Right cardiac atrium (tissue), 5 donors: ENCODE measurements around the gene SLC2A5. TPM values are rescaled to one million over a fixed set of nuclear protein-coding genes. Genes with fewer than 3 reads are reported as not detected.

Experiments used
- ATAC-seq, 2 donors: fragments of 200-7000 bp; cut with Tn5 transposase; one replicate each; pipeline versions ENCODE4 v1.8.0 to v1.9.1; 2020; ENCODE audit warnings: moderate library complexity in 2 of 2, mild to moderate bottlenecking in 1 of 2
- DNase-seq, 3 donors: peaks; one replicate each; pipeline ENCODE4 v3.0.0-alpha.2; 2020
- H3K27ac ChIP-seq: one replicate; pipeline ENCODE4 v1.5.1; 2013; ENCODE audit warnings: mild to moderate bottlenecking, low read length, control low read depth, moderate library complexity
- H3K27me3 ChIP-seq: one replicate; pipeline ENCODE4 v1.6.1; 2013; ENCODE audit not compliant: control insufficient read depth, insufficient read depth
- H3K4me1 ChIP-seq: one replicate; pipeline ENCODE4 v1.6.1; 2013; ENCODE audit warnings: low read length; ENCODE audit not compliant: control insufficient read depth, insufficient read depth
- H3K4me3 ChIP-seq: one replicate; pipeline ENCODE4 v1.5.1; 2013; ENCODE audit warnings: low read length, control low read depth
- H3K9me3 ChIP-seq: one replicate; pipeline ENCODE4 v1.6.1; 2013; ENCODE audit warnings: low read length; ENCODE audit not compliant: control insufficient read depth
- WGBS: extraction: QIAGEN DNeasy Blood & Tissue Kit; methylation state at CpG from one replicate; pipeline ENCODE4 v1.1.7; 2013; 5-methylcytosine and 5-hydroxymethylcytosine counted together
- intact Hi-C, 4 donors: fragments of 100-400 bp; cut with DNase I; formaldehyde crosslinking; loops; one replicate each; pipeline versions ENCODE4 v1.11.0 to v1.14.0; 2022 to 2023
- polyA plus RNA-seq: library from polyadenylated mRNA; stranded (reverse); fragments of 200-250 nt; gene quantifications from one replicate; pipeline ENCODE4 v1.2.3, GENCODE V29; 2013
- total RNA-seq, 4 donors: library from RNA; stranded (reverse); fragmentation: NEBNext Ultra II Directional; extraction: Animal tissue kit (Norgen Biotek cat#: 25700); gene quantifications; one replicate each; pipeline ENCODE4 v1.2.1, GENCODE V29; 2021
- donor health status: healthy with polysubstance abuse.
- donor health status: DM: no; HTN: yes; CAD: no.
- donor health status: DM: no; HTN: no; CAD: no.
- donor health status: DM: no; HTN: yes; CAD: no; lungs with severe emphysema.
- donor health status: DM: yes; HTN: yes; CAD: no.

The SLC2A5 gene
- total and polyA plus RNA-seq, 5 donors = 0.93 to 3.6 (median 2.6) TPM

DNA sequence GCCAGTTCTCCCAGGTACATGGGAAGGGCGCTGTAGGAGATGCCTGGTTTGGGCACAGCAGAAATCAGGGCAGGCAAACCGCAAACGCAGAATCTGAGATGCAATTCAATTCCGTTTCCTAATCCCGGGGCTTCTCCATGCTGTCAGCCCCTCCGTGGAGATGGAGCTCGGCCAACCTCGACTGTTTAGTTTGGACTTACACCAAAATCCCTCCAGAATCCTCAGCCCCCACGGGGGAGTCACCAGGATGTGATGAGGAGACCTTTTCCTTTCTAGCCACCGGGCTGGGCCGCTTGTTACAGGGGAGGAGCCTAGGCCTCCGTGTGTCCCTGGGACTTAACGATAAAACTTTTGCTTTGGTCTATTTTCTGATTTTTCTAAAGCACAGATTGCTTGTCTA lies 51.1 kb downstream of the SLC2A5 start:
- DNase-seq (no peak), ATAC-seq (peak in 1 of 2 donors; percentile 59)
- Histone ChIP-seq H3K27me3 (no peaks in the 10 kb centered on the region), H3K27ac (no peak overlapping the region), H3K4me1 (no peaks in the 10 kb centered on the region), H3K4me3 (no peak overlapping the region), H3K9me3 (no peaks in the 10 kb centered on the region)
- intact Hi-C loops = no loop called here
- 39% methylated on average over 13 of the region's 13 CpGs for WGBS

DNA sequence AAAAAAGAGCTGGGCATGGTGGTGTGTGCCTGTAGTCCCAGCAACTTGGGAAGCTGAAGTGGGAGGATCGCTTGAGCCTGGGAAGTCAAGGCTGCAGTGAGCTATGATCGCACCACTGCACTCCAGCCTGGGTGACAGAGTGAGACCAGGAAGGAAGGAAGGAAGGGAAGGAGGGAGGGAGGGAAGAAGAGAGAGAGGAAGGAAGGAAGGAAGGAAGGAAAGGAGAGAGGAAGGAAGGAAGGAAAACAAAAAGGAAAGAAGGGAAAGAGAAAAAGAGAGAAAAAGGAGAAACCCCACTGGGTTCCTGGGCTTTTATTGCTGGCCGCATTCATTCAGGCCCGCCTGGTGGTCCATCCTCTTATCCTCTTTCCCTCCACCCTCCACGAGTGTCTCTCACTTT lies 53.0 kb downstream of the SLC2A5 start:
- DNase-seq = no peak
- no peak for ATAC-seq
- no peak overlapping the region for H3K27ac ChIP-seq
- H3K9me3 ChIP-seq = no peaks in the 10 kb centered on the region
- intact Hi-C loops = no loop called here
- H3K4me1 ChIP-seq = no peaks in the 10 kb centered on the region
- 77% methylated on average over 5 of the region's 5 CpGs for WGBS
- H3K4me3 ChIP-seq = no peak overlapping the region
- H3K27me3 ChIP-seq = no peaks in the 10 kb centered on the region

DNA sequence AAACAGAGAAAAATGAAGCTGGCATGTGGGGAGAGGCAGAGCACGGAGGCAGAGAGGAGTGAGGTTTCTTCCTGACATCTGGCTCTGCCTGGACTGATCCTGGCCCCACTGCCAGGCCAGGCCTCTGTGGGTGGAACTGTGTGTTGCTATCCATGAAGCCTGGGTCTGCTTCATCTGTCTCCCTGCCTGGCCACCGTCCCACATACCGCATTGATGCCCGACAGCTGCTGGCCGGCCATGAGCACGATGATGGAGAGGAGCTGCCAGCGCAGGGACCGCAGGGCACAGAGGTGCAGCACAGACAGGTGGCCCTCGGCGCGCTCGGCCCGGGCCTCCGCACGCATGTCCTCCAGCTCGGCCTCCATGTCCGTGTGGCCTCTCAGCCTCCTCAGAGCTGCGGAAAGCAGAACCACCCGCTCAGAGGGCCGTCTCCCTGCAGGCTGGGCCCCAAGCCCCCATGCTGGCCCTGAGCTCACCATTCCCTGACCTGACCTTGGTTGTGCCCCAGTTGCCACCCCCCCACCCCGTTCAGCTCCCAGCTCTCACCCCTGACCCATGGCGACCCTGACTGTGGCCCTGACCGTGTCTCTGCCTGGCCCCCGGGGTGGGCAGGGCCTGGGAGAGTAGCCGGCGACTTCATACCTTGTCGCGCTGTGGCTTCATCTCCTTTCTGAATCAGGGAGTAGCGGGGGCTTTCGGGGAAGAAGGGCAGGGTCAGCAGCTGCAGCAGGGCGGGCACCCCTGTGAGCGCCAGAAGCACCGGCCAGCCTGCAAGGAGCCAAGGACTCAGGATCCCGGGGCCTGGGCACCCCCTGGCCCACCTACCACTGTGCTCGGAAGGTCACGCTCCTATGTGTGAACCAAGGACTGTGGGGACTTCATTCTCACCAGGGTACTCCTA lies 54.7 kb downstream of the SLC2A5 start:
- no peak for ATAC-seq
- DNase-seq = no peak
- 87% methylated on average over 36 of the region's 36 CpGs for WGBS
- Histone ChIP-seq H3K27ac (no peak overlapping the region), H3K9me3 (no peaks in the 10 kb centered on the region), H3K4me3 (no peak overlapping the region), H3K4me1 (no peaks in the 10 kb centered on the region), H3K27me3 (no peaks in the 10 kb centered on the region)
- intact Hi-C loops = no loop called here

DNA sequence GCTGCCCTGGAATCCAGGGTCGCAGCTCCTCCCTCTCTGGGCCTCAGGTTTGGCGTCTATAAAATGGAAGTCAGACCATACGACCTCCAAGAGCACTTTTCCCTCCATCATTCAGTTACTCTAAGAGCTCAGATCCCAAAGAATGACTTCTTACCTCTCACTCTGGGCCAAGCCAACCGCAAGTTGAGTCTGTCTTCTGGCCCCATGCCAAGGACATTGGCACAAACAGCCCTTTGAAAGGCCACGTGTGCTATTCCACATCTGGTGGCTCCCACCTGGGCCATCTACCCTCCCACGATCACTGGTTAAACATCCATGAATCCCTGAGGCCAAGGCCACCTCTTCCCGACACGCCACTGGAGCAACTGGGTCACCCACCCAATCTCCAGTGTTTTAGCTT lies 55.6 kb downstream of the SLC2A5 start:
- H3K4me3 ChIP-seq = no peak overlapping the region
- H3K4me1 ChIP-seq = no peaks in the 10 kb centered on the region
- ATAC-seq (no peak), DNase-seq (no peak)
- intact Hi-C loops = no loop called here
- WGBS = 87% methylated on average over 8 of the region's 8 CpGs
- no peaks in the 10 kb centered on the region for H3K9me3 ChIP-seq
- no peak overlapping the region for H3K27ac ChIP-seq
- no peaks in the 10 kb centered on the region for H3K27me3 ChIP-seq

DNA sequence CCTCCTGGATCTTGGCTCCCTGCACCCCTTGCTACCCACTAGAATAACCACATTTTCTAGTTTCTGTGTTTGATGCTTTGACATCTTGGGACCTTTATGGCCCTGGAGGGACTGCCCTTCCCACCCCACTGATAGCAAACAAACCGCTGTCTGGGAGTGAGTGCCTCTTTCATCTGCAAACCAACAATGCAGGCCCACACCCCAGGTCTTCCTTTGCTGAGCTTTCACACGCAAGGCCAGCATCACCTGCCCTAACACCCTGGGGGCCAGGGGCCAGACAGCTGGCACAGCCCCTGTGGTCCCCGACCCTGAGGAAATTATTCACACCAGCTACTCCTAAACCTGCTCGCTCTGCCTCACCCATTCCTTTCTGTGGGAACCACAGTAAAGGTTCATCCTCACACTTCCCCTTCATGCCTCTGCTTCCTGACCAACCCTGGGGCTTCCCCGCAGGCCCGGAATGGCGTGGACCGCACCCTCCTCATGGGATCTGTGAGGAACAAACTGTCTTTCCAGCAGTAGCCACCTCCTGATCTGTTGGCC lies 58.6 kb downstream of the SLC2A5 start:
- no peak overlapping the region for H3K4me3 ChIP-seq
- WGBS = 61% methylated on average over 8 of the region's 8 CpGs
- peak; percentile 50 to 63 for ATAC-seq
- H3K9me3 ChIP-seq = no peaks in the 10 kb centered on the region
- H3K27me3 ChIP-seq = no peaks in the 10 kb centered on the region
- intact Hi-C loops = no loop called here
- H3K4me1 ChIP-seq = no peaks in the 10 kb centered on the region
- peak in 2 of 3 donors; percentile 71 to 78 for DNase-seq
- H3K27ac ChIP-seq = no peak overlapping the region

DNA sequence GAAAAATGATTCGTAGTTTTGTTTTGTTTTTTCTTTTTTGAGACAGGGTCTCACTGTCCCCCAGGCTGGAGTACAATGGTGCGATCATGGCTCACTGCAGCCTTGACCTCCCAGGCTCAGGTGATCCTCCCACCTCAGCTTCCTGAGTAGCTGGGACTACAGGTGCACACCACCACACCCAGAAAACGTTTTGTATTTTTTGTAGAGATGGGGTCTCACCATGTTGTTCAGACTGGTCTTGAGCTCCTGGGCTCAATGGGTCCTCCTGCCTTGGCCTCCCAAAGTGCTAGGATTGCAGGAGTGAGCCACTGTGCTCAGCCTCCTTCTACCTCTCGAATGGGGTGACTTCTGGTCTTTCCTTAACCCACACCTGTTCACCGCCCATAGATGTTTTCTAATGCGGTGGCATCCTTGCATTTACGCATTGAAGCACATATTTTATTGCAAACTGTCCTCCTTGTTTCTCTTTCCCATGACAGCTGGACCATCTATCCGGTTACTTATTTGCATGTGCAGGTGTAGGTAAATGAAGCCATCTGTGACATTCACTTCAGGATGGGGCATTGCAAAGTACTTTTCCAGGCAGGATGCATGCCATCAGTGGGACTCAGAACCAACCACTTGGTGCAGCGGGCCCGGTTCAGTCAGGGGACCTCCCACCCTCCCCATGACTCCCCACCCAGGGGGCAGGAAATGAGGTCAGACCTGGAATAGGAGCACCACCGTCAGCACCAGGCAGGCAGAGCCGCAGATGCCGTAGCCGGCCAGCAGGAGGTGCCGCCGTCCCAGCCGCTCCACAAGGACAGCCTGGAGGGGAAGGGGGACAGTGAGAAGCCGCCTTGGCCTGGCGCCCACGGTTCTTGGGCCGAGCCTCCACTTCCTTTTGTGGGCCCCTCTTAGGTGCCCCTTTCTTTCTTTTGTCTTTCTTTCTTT lies 59.7 kb downstream of the SLC2A5 start:
- DNase-seq = peak; percentile 28 to 71 (median 60)
- Histone ChIP-seq H3K4me1 (no peaks in the 10 kb centered on the region), H3K27me3 (no peaks in the 10 kb centered on the region), H3K4me3 (no peak overlapping the region), H3K9me3 (no peaks in the 10 kb centered on the region), H3K27ac (no peak overlapping the region)
- 55% methylated on average over 21 of the region's 21 CpGs for WGBS
- peak in 1 of 2 donors; percentile 34 for ATAC-seq
- intact Hi-C loops = loop anchor here in 2 of 4 donors (5.0 to 10.0 kb wide), 3 partner anchors 92 to 95 kb away; no protein-coding TSS in a partner anchor

DNA sequence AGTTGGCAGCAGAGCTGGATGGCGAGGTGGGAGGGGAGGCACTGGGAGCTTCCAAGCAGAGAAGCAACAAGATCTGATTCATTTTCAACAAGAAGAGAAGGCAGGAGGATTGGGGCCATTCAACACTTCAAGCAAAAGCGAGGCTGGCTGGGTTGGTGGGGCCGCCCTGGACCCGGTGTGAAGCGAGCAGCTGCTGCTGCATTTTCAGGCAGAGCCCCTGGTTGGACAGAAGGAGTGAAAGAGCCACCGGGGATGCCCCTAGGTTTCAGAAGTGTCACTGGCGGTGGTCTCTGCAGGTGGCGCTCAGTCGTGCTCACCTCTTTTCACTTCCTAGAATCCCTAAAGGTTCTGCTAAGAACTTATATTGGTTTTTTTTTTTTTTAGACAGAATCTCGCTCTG lies 61.2 kb downstream of the SLC2A5 start:
- no peak for DNase-seq
- ATAC-seq = no peak
- intact Hi-C loops = loop anchor here in 2 of 4 donors (5.0 to 10.0 kb wide), 3 partner anchors 91 to 97 kb away; no protein-coding TSS in a partner anchor
- H3K27ac ChIP-seq = no peak overlapping the region
- no peaks in the 10 kb centered on the region for H3K27me3 ChIP-seq
- no peaks in the 10 kb centered on the region for H3K9me3 ChIP-seq
- whole genome bisulfite sequencing = 90% methylated on average over 10 of the region's 10 CpGs
- H3K4me3 ChIP-seq = no peak overlapping the region
- no peaks in the 10 kb centered on the region for H3K4me1 ChIP-seq

DNA sequence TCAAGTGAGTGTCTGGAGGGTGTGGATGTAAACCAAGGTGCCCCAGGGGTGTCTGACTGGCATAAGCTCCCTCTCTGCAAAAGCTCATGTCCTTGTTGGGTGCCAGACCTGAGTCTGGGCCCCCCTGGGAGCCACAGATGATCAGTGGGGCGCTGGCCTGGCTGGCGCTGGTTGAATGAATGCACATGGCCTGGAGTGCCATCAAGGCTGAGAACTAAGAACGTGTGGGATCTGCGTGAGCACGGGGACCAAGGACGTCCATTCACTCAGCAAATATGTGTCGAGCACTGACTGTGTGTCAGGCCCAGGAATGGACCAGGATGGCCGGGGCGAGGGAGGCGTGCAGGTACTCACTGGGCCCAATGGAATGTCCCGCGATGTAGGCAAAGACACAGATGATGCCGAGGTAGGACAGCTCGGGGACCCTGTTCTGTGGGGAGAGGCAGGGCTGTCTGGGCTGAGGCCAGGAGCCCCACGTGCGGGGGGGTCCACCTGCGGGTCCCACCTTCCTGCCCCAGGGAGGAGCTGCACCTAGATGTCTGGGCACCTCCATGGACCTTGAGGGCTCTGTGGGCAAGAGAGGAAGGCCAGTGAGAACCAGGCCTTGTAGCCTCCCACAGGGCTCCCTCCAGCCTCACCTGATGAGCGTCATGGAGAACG lies 62.3 kb downstream of the SLC2A5 start:
- 94% methylated on average over 19 of the region's 19 CpGs for WGBS
- no peak overlapping the region for H3K27ac ChIP-seq
- no peak overlapping the region for H3K4me3 ChIP-seq
- intact Hi-C loops = loop anchor here in 2 of 4 donors (5.0 to 10.0 kb wide), 3 partner anchors 90 to 98 kb away; no protein-coding TSS in a partner anchor
- DNase-seq (no peak), ATAC-seq (no peak)
- no peaks in the 10 kb centered on the region for H3K4me1 ChIP-seq
- H3K9me3 ChIP-seq = no peaks in the 10 kb centered on the region
- no peaks in the 10 kb centered on the region for H3K27me3 ChIP-seq

DNA sequence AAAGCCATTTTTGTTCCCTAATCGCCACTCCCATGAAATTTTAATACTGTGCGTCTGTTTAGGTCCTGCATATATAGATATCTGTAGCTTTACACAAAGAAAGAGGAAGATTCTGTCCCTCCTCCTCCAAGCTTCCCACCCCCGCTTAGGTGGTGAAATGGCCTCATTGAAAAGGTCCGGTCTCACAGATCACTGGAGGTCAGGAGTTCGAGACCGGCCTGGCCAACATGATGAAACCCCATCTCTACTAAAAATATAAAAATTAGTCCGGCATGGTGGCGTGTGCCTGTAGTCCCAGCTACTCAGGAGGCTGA lies 64.1 kb downstream of the SLC2A5 start:
- intact Hi-C loops = loop anchor here in 2 of 4 donors (5.0 to 10.0 kb wide), 3 partner anchors 88 to 99 kb away; no protein-coding TSS in a partner anchor
- DNase-seq (no peak), ATAC-seq (no peak)
- H3K4me1 ChIP-seq = no peaks in the 10 kb centered on the region
- H3K27me3 ChIP-seq = no peaks in the 10 kb centered on the region
- H3K4me3 ChIP-seq = no peak overlapping the region
- H3K27ac ChIP-seq = no peak overlapping the region
- 54% methylated on average over 8 of the region's 8 CpGs for WGBS
- H3K9me3 ChIP-seq = no peaks in the 10 kb centered on the region

DNA sequence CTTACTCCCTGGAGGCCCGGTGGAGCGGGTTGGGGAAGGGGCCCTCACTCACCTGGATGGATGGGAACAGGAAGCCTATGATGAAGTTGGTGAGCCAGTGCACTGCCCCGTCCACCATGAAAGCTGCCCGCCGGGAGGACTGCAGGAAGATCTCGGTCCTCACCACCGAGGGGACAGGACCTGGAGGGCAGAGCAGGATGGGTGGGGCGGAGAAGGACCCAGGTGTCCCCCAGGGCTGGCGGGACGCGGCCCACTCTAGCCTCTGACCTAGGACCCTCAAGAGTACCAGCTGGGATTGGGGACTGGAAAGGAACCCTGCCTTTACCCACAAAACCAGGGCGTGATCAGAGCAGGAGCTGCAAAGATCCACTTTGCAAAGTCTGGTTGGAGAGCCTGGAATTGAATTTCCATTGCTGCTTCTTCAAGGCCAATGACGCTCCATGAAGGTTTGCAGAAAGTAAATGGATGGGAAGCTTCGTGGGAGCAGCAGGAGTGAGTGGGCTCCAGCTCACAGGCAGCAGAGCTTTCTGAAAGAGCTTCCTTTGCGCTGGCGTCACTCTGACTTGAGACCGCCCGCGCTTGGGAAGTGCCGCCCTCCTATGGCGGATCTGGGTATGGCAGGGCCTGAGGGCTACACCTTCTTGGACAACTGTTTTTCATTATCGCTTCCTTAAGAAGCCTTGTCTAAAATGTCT lies 64.6 kb downstream of the SLC2A5 start:
- Histone ChIP-seq H3K9me3 (no peaks in the 10 kb centered on the region), H3K4me3 (no peak overlapping the region), H3K4me1 (no peaks in the 10 kb centered on the region), H3K27ac (no peak overlapping the region), H3K27me3 (no peaks in the 10 kb centered on the region)
- 50% methylated on average over 22 of the region's 22 CpGs for whole genome bisulfite sequencing
- intact Hi-C loops = loop anchor here in 3 of 4 donors (5.0 to 10.0 kb wide), 4 partner anchors 83 to 100 kb away; no protein-coding TSS in a partner anchor
- ATAC-seq (peak; percentile 77 to 79), DNase-seq (peak; percentile 74 to 92 (median 90))
